ENCODE data around the gene MARCHF10. TPM values are rescaled to one million over a fixed set of nuclear protein-coding genes. Genes with fewer than 3 reads are reported as not detected.
A peak's percentile ranks its signal among the peaks of the same experiment; 100 is the strongest.

Gene MARCHF10
- total and polyA plus RNA-seq, 9 of the 15 experiments (the other 6 are each of a cell fraction or from before 2014, with no cell fraction given), result not detected

- no peak for FAIRE-seq
- no peaks in the 10 kb centered on the region; a peak in 1 of 5 replicates for H3K4me1 ChIP-seq (replicated peaks in 1 of 2; ENCODE audit: control insufficient read depth in 2 of 2, insufficient read depth in 2 of 2, low read length in 2 of 2)
- POLR2A ChIA-PET, result no interaction called here
- no peaks in the 10 kb centered on the region for H4K20me1 ChIP-seq (replicated peaks; ENCODE audit: control insufficient read depth, insufficient read depth, low read length)
- BruUV-seq (replicated peaks), result no TSS peak
- H3K36me3 ChIP-seq (ENCODE audit: control insufficient read depth, insufficient read depth, low read length), result no peaks in the 10 kb centered on the region
- WGBS (ENCODE audit: insufficient coverage, low coverage, missing lambda C conversion rate), result 2% methylated on average over 5 of the region's 5 CpGs
- no peaks in the 10 kb centered on the region for H3K79me2 ChIP-seq (ENCODE audit: control insufficient read depth, insufficient read depth, low read length)
- intact Hi-C loops (cut with micrococcal nuclease), result no loop called here
- no peak overlapping the region for H3K4me2 ChIP-seq (ENCODE audit: insufficient read depth, low read length)
- no peak overlapping the region for H3K9ac ChIP-seq (ENCODE audit: insufficient read depth in 1 of 2, low read depth in 2 of 2, low read length in 2 of 2)
- no peak overlapping the region for H3K27ac ChIP-seq (ENCODE audit: extremely low read depth, low read depth, low read length)
- in situ Hi-C loops (cut with MboI), result no loop called here
- no peaks in the 10 kb centered on the region for H3K9me1 ChIP-seq (ENCODE audit: control insufficient read depth, insufficient read depth, low read length)
- no peak overlapping the region for H3K4me3 ChIP-seq
- ATAC-seq, result no peak
- CTCF ChIA-PET (ENCODE audit: low intra/inter-chr PET ratio), result no interaction called here
- DNase-seq (ENCODE audit: extremely low read depth in 1 of 4, low spot score in 3 of 4), result no peak
- no peaks in the 10 kb centered on the region for H3K9me3 ChIP-seq (replicated peaks; ENCODE audit: control insufficient read depth, insufficient read depth, low read depth, low read length)
- peaks cover 19 to 37% of the 10 kb centered on the region in 2 experiments for H3K27me3 ChIP-seq (ENCODE audit: control insufficient read depth in 2 of 2, insufficient read depth in 2 of 2, low read length in 2 of 2)
- H2AFZ ChIP-seq (ENCODE audit: low read depth, low read length), result no peak overlapping the region
- no peak for TF ChIP-seq ZNF740 (CRISPR knock-in tag; IDR thresholded peaks at IDR 0.05)
- TF ChIP-seq ZNF740 (tag; IDR thresholded peaks at IDR 0.05), result no peak
- TF ChIP-seq ETV6 (IDR thresholded peaks at IDR 0.05; ENCODE audit: borderline replicate concordance in 1 of 2, low read depth in 2 of 2, low read length in 1 of 2), result no peak
- TF ChIP-seq ETV6 (CRISPR knock-in tag; IDR thresholded peaks at IDR 0.05; ENCODE audit: borderline replicate concordance), result no peak
- no peak for TF ChIP-seq ZNF445 (CRISPR knock-in tag; IDR thresholded peaks at IDR 0.05; ENCODE audit: low read depth)
- TF ChIP-seq POLR2A (conservative IDR thresholded peaks at IDR 0.05), result no peak
- TF ChIP-seq GMEB1 (CRISPR knock-in tag; IDR thresholded peaks at IDR 0.05), result no peak
- TF ChIP-seq U2AF1 (optimal IDR thresholded peaks at IDR 0.05; ENCODE audit: low read depth, low read length), result no peak
- TF ChIP-seq PHF8 (IDR thresholded peaks at IDR 0.05; ENCODE audit: borderline replicate concordance, low read length), result no peak
- no peak for TF ChIP-seq FOXJ2 (tag; IDR thresholded peaks at IDR 0.05)
- no peak for TF ChIP-seq POU5F1 (IDR thresholded peaks at IDR 0.05; ENCODE audit: borderline replicate concordance, low read depth, low read length, partially characterized antibody)
- peak in 1 of 3 experiments; percentile 6; a peak in 1 of 6 replicates for TF ChIP-seq ZBTB11 (CRISPR knock-in tag; IDR thresholded peaks at IDR 0.05)
- TF ChIP-seq ZNF507 (tag; conservative IDR thresholded peaks at IDR 0.05), result no peak
- TF ChIP-seq STAT6 (CRISPR knock-in tag; IDR thresholded peaks at IDR 0.05), result no peak
Observed at GRCh38 chr17:62767997-62768396, 40.1 kb downstream of the MARCHF10 start.

Measured in K562 (cell line).